KBM-7 (cell line): ENCODE results near the gene RPS21.

Source experiments
- DNase-seq: peaks from one replicate; pipeline ENCODE4 v3.0.0-alpha.2; 2015
- in situ Hi-C: fragments of 300-500 bp; cut with MboI; formaldehyde crosslinking; loops from 2 replicates; pipeline ENCODE4 v1.14.3; 2020; ENCODE audit warnings: low sequenced_read_pairs, low pct_unique_long_range_greater_than_20kb, mixed read lengths

RPS21 gene

GRCh38 chr20:62404761-62405107, 17.8 kb downstream of the RPS21 start:
- in situ Hi-C loops, result no loop called here

GRCh38 chr20:62405108-62405980, 18.4 kb downstream of the RPS21 start:
- no peak for DNase-seq
- in situ Hi-C loops, result no loop called here

More at GRCh38 chr20:62404761-62405107, 17.8 kb downstream of the RPS21 start:
- no peak for DNase-seq

- DNase-seq, result no peak
- in situ Hi-C loops, result no loop called here
Measured at GRCh38 chr20:62405981-62406513, 19.1 kb downstream of the RPS21 start.

GRCh38 chr20:62406635-62407176, 19.8 kb downstream of the RPS21 start:
- in situ Hi-C loops, result no loop called here
- DNase-seq, result no peak

GRCh38 chr20:62407221-62407992, 20.5 kb downstream of the RPS21 start, which contains the start of gene CABLES2:
CABLES2 (minus strand) TSS chr20:62407285; CDS start chr20:62407276, 9 bp downstream.
- peak; percentile 92 for DNase-seq
- in situ Hi-C loops, result no loop called here

GRCh38 chr20:62408055-62408454, 21.2 kb downstream of the RPS21 start:
- in situ Hi-C loops, result no loop called here
- no peak for DNase-seq

GRCh38 chr20:62408640-62409039, 21.7 kb downstream of the RPS21 start:
- in situ Hi-C loops, result no loop called here
- no peak for DNase-seq

GRCh38 chr20:62409086-62409853, 22.4 kb downstream of the RPS21 start:
- in situ Hi-C loops, result no loop called here
- no peak for DNase-seq

GRCh38 chr20:62409931-62410745, 23.2 kb downstream of the RPS21 start:
- DNase-seq, result peak; percentile 56
- in situ Hi-C loops, result no loop called here

GRCh38 chr20:62410746-62411478, 24.0 kb downstream of the RPS21 start:
- in situ Hi-C loops, result no loop called here
- no peak for DNase-seq

GRCh38 chr20:62411479-62412193, 24.7 kb downstream of the RPS21 start:
- DNase-seq, result no peak
- in situ Hi-C loops, result no loop called here

GRCh38 chr20:62412194-62413024, 25.5 kb downstream of the RPS21 start:
- in situ Hi-C loops, result no loop called here
- no peak for DNase-seq

- in situ Hi-C loops, result no loop called here
- DNase-seq, result no peak
Measured at GRCh38 chr20:62413025-62413570, 26.2 kb downstream of the RPS21 start.

GRCh38 chr20:62413896-62414481, 27.1 kb downstream of the RPS21 start:
- no peak for DNase-seq

GRCh38 chr20:62415354-62416111, 28.6 kb downstream of the RPS21 start:
- DNase-seq, result no peak
- in situ Hi-C loops, result no loop called here

More at GRCh38 chr20:62413896-62414481, 27.1 kb downstream of the RPS21 start:
- in situ Hi-C loops, result no loop called here
